ENCODE results near the gene TCHHL1. TPM values are rescaled to one million over a fixed set of nuclear protein-coding genes. Genes with fewer than 3 reads are reported as not detected.

TCHHL1 gene
- total RNA-seq, 1 experiment from 2014 or later = not detected

GRCh38 chr1:152107031-152107983 lies 18.4 kb upstream of the TCHHL1 start:
- peak overlapping the region; percentile 94 for H2AFZ ChIP-seq (ENCODE audit: low read depth, low read length, poor library complexity, severe bottlenecking)
- BruUV-seq (replicated peaks) = no TSS peak
- ChIA-PET POLR2A (no interaction called here), RAD21 (ENCODE audit: low non-redundant PET in 1 of 2, low total read pairs in 2 of 2, uncharacterized antibody in 2 of 2, unreplicated experiment in 2 of 2) (interaction anchor here in 1 of 2 experiments (0.8 kb wide), 1 partner anchor 81 kb away, joined by 4 read pairs; no protein-coding TSS in a partner anchor), CTCF (interaction anchor here (0.6 to 2.5 kb wide), 3 partner anchors 9 to 79 kb away, joined by 3 to 7 read pairs (median 4); no protein-coding TSS in a partner anchor)
- TF ChIP-seq CBX3 (IDR thresholded peaks at IDR 0.05; ENCODE audit: low read depth) (peak; percentile 48), YY1 (IDR thresholded peaks at IDR 0.05; ENCODE audit: extremely low read depth, insufficient replicate concordance, low read depth, low read length) (no peak), ELF1 (IDR thresholded peaks at IDR 0.05; ENCODE audit: borderline replicate concordance, low read depth) (no peak), EZH2phosphoT487 (IDR thresholded peaks at IDR 0.05; ENCODE audit: borderline replicate concordance) (no peak), EZH2 (IDR thresholded peaks at IDR 0.05) (no peak)
- TF ChIP-seq, protein P1, sequence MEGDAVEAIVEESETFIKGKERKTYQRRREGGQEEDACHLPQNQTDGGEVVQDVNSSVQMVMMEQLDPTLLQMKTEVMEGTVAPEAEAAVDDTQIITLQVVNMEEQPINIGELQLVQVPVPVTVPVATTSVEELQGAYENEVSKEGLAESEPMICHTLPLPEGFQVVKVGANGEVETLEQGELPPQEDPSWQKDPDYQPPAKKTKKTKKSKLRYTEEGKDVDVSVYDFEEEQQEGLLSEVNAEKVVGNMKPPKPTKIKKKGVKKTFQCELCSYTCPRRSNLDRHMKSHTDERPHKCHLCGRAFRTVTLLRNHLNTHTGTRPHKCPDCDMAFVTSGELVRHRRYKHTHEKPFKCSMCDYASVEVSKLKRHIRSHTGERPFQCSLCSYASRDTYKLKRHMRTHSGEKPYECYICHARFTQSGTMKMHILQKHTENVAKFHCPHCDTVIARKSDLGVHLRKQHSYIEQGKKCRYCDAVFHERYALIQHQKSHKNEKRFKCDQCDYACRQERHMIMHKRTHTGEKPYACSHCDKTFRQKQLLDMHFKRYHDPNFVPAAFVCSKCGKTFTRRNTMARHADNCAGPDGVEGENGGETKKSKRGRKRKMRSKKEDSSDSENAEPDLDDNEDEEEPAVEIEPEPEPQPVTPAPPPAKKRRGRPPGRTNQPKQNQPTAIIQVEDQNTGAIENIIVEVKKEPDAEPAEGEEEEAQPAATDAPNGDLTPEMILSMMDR (IDR thresholded peaks at IDR 0.05 in 2 of 3, conservative IDR thresholded peaks at IDR 0.05 in 1 of 3; ENCODE audit: borderline replicate concordance in 1 of 3, insufficient read depth in 1 of 3, low read depth in 2 of 3, low read length in 2 of 3) = peak; percentile 19 to 40 (median 27); a peak in 3 of 6 replicates
- TF ChIP-seq, protein P2, sequence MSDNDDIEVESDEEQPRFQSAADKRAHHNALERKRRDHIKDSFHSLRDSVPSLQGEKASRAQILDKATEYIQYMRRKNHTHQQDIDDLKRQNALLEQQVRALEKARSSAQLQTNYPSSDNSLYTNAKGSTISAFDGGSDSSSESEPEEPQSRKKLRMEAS (IDR thresholded peaks at IDR 0.05) = 0 out of 2 replicates have a peak, but pooled peaks have one; percentile 43
- TF ChIP-seq, protein P3, sequence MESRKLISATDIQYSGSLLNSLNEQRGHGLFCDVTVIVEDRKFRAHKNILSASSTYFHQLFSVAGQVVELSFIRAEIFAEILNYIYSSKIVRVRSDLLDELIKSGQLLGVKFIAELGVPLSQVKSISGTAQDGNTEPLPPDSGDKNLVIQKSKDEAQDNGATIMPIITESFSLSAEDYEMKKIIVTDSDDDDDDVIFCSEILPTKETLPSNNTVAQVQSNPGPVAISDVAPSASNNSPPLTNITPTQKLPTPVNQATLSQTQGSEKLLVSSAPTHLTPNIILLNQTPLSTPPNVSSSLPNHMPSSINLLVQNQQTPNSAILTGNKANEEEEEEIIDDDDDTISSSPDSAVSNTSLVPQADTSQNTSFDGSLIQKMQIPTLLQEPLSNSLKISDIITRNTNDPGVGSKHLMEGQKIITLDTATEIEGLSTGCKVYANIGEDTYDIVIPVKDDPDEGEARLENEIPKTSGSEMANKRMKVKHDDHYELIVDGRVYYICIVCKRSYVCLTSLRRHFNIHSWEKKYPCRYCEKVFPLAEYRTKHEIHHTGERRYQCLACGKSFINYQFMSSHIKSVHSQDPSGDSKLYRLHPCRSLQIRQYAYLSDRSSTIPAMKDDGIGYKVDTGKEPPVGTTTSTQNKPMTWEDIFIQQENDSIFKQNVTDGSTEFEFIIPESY (IDR thresholded peaks at IDR 0.05; ENCODE audit: extremely low read depth, insufficient replicate concordance, low read length) = no peak
- H3K36me3 ChIP-seq (ENCODE audit: control insufficient read depth in 1 of 2, insufficient read depth in 2 of 2, low read length in 2 of 2) = no peaks in the 10 kb centered on the region
- peaks cover 20 to 50% of the 10 kb centered on the region in 2 experiments for H3K4me1 ChIP-seq (ENCODE audit: control insufficient read depth in 1 of 2, insufficient read depth in 2 of 2, low read length in 2 of 2)
- intact Hi-C loops (cut with micrococcal nuclease) = no loop called here
- DNase-seq (ENCODE audit: low read depth, low spot score) = peak; percentile 68
- H3K4me2 ChIP-seq (ENCODE audit: low read length) = peak overlapping the region; percentile 95
- H3K4me3 ChIP-seq (replicated peaks in 1 of 2; ENCODE audit: low read depth in 1 of 2, low read length in 2 of 2) = peak overlapping the region; percentile 45 to 64
- H4K20me1 ChIP-seq (ENCODE audit: insufficient read depth) = no peaks in the 10 kb centered on the region
- H3K9me3 ChIP-seq (ENCODE audit: control insufficient read depth in 1 of 2, insufficient read depth in 1 of 2, low read depth in 1 of 2, low read length in 2 of 2) = no peaks in the 10 kb centered on the region
- peak overlapping the region; percentile 28 for H3K27ac ChIP-seq (ENCODE audit: low read depth, low read length)
- ATAC-seq = peak; percentile 74
- H3K79me2 ChIP-seq (ENCODE audit: insufficient read depth, low read length) = no peaks in the 10 kb centered on the region
- H3K9me2 ChIP-seq (ENCODE audit: insufficient read depth) = no peaks in the 10 kb centered on the region
- peak overlapping the region; percentile 10; the same call in 1 of the 2 replicates for H3K9ac ChIP-seq (ENCODE audit: low read length)
- H3K27me3 ChIP-seq (ENCODE audit: insufficient read depth, low read length) = peaks cover 52% of the 10 kb centered on the region

Measured in HCT116 (cell line).